Activated naive CD4-positive, alpha-beta T cell treated with anti-CD3 and anti-CD28 coated beads, Interleukin-2, amount 50 U/mL, for 72 hours (primary cell): ENCODE results near the gene DGCR6L. TPM values are rescaled to one million over a fixed set of nuclear protein-coding genes. Genes with fewer than 3 reads are reported as not detected.

Experiments used
- ATAC-seq, 2 donors: fragments of 150-1000 bp; cut with Tn5 transposase; 2 replicates each; pipeline ENCODE4 v1.10.0; 2021; ENCODE audit warnings: mild to moderate bottlenecking in 2 of 2, moderate library complexity in 2 of 2
- DNase-seq, 2 donors: peaks; one replicate each; pipeline ENCODE4 v3.0.0; 2021 to 2022; ENCODE audit warnings: low spot score in 2 of 2
- H3K27ac Mint-ChIP-seq, 2 donors: one replicate each; pipeline ENCODE4 v1.8.0; 2022; ENCODE audit warnings: mild to moderate bottlenecking in 2 of 2, mixed read lengths in 2 of 2
- H3K36me3 Mint-ChIP-seq, 2 donors: one replicate each; pipeline ENCODE4 v1.8.0; 2022; ENCODE audit warnings: mixed read lengths in 2 of 2
- H3K9me3 Mint-ChIP-seq, 2 donors: one replicate each; pipeline ENCODE4 v1.8.0; 2022; ENCODE audit warnings: mixed read lengths in 2 of 2
- total RNA-seq, 2 donors: library from RNA; stranded (reverse); gene quantifications; one replicate each; pipeline ENCODE4 v1.2.3, GENCODE V29; 2022

The DGCR6L gene
- total RNA-seq, 2 donors from 2014 or later: 8.6 to 29.6 TPM

- no peak for DNase-seq
- H3K9me3 Mint-ChIP-seq: no peaks in the 10 kb centered on the region
- no peaks in the 10 kb centered on the region for H3K36me3 Mint-ChIP-seq
- no peak overlapping the region for H3K27ac Mint-ChIP-seq
- no peak for ATAC-seq
These were observed 55.0 kb downstream of the DGCR6L start for GRCh38 chr22:20264614-20265452.

Other genes with a start within 250 kb of the DGCR6L start
- gene DGCR8, start 239.8 kb downstream of the DGCR6L start, total RNA-seq: 10 to 100 TPM; 37.0 to 66.7 TPM
- 100 to 1,000 TPM; 295 to 349 TPM for gene RANBP1, start 204.0 kb downstream of the DGCR6L start, total RNA-seq
- gene TRMT2A, start 202.8 kb downstream of the DGCR6L start, total RNA-seq: 10 to 100 TPM; 79.9 to 93.9 TPM
- 10 to 100 TPM; 17.6 to 55.4 TPM for gene ZDHHC8, start 188.3 kb downstream of the DGCR6L start, total RNA-seq
- not detected for gene CCDC188, start 169.0 kb downstream of the DGCR6L start, total RNA-seq
- gene RTN4R, start 51.7 kb downstream of the DGCR6L start, total RNA-seq: 1 to 10 TPM; 1.1 to 2.2 TPM
- 1 to 10 TPM; 6.4 to 9.2 TPM for gene ZNF74, start 74.1 kb upstream of the DGCR6L start, total RNA-seq
- gene SCARF2, start 117.8 kb upstream of the DGCR6L start, total RNA-seq: under 1 TPM; 0.23 to 0.91 TPM
- gene KLHL22, start 175.7 kb upstream of the DGCR6L start, total RNA-seq: 10 to 100 TPM; 18.0 to 20.2 TPM
- gene MED15, start 187.6 kb upstream of the DGCR6L start, total RNA-seq: 100 to 1,000 TPM in 1 of 2 donors, 10 to 100 TPM in 1; 88.9 to 137 TPM